ENCODE data around the gene ZNF382.

DNA sequence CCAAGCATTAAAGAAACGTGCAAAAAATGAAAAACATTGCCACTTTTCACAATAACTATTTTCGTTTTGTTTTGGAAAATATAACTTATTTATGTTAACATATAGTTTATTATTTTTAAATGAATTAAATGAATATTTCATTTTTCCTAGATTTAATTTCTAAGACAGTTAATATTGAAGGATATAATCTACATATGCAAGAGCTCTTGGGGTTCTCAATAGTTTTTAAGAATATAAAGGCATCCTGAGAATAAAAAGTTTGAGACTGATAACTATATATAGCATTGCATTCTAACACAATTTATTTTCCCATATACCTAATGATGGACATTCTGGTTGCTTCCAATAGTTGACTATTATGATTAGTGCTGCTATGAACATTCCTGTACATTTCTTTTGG is 41.6 kb downstream of the ZNF382 start:
- TF ChIP-seq, protein P1, sequence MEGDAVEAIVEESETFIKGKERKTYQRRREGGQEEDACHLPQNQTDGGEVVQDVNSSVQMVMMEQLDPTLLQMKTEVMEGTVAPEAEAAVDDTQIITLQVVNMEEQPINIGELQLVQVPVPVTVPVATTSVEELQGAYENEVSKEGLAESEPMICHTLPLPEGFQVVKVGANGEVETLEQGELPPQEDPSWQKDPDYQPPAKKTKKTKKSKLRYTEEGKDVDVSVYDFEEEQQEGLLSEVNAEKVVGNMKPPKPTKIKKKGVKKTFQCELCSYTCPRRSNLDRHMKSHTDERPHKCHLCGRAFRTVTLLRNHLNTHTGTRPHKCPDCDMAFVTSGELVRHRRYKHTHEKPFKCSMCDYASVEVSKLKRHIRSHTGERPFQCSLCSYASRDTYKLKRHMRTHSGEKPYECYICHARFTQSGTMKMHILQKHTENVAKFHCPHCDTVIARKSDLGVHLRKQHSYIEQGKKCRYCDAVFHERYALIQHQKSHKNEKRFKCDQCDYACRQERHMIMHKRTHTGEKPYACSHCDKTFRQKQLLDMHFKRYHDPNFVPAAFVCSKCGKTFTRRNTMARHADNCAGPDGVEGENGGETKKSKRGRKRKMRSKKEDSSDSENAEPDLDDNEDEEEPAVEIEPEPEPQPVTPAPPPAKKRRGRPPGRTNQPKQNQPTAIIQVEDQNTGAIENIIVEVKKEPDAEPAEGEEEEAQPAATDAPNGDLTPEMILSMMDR (IDR thresholded peaks at IDR 0.05): no peak
- no peak for TF ChIP-seq POLR2A (IDR thresholded peaks at IDR 0.05)

All from esophagus squamous epithelium (tissue), 4 donors.